Stimulated activated CD4-positive, alpha-beta T cell treated with anti-CD3 and anti-CD28 coated beads, Interleukin-1b, Interleukin-23, amount 100 ng/mL, for 24 hours (primary cell): ENCODE measurements around the gene RAB9A.
A peak's percentile ranks its signal among the peaks of the same experiment; 100 is the strongest.
"Not testable (repeated sequence)": the region's sequence is repeated elsewhere in the genome, so short reads cannot be mapped to it uniquely, and the experiment has no call there.

Experiments
- DNase-seq, 4 experiments: peaks; one replicate each; pipeline ENCODE4 v3.0.0-alpha.2; 2020; ENCODE audit warnings: low read depth in 4 of 4, low spot score in 1 of 4

Gene RAB9A

GRCh38 chrX:13688958-13689740 lies at the start of gene RAB9A:
TSS of gene RAB9A (plus strand) at chrX:13689128. CDS start at chrX:13708747, 19,619 bp downstream.
- DNase-seq: peak; percentile 54 to 81 (median 70)

- not testable (repeated sequence) for DNase-seq
Measured at GRCh38 chrX:13641684-13642083, 47.2 kb upstream of the RAB9A start.

DNA sequence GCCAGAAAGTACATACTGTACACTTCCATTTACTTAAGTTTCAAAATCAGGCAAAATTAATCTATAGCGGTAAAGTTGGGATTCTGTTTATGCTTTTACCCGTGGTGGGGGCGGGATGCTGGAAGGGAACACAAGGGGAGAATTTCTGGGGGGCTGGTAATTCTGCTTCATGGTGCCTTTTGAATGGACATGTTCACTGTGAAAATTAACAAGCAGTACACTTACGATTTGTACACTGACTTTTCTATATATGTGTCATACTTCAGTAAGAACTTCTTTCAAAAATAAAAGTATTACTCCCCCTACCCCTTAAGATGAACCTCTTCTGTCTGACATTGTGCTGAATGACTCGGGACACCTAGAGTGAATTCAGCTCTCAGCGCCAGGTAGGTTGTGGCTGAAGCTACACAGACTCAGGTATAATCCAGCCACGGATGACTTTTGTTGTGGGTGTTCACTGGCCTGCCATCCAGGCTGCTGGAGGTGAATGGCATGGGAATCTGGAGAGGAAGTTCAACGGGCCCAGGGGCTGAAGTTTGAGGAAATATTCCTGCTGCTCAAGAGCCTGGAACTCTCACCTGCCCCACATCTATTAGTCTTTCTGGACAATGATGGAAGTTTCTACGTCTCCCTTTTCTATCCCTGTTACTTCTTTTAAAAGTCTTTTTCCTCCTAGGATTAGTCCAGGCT lies 43.3 kb upstream of the RAB9A start:
- no peak for DNase-seq

- peak in 1 of 4 experiments; percentile 5 for DNase-seq
Measured at GRCh38 chrX:13646154-13646549, 42.8 kb upstream of the RAB9A start.

- DNase-seq: peak in 3 of 4 experiments; percentile 18 to 39 (median 23)
Measured at GRCh38 chrX:13647709-13648212, 41.2 kb upstream of the RAB9A start.

GRCh38 chrX:13648336-13648735 lies 40.6 kb upstream of the RAB9A start:
- not testable (repeated sequence) for DNase-seq

- DNase-seq: no peak
Measured at GRCh38 chrX:13649838-13650237, 39.1 kb upstream of the RAB9A start.

- no peak for DNase-seq
Measured at GRCh38 chrX:13650318-13650717, 38.6 kb upstream of the RAB9A start.

GRCh38 chrX:13651150-13651549 lies 37.8 kb upstream of the RAB9A start:
- DNase-seq: no peak

GRCh38 chrX:13652287-13652793 lies 36.6 kb upstream of the RAB9A start:
- DNase-seq: no peak

DNA sequence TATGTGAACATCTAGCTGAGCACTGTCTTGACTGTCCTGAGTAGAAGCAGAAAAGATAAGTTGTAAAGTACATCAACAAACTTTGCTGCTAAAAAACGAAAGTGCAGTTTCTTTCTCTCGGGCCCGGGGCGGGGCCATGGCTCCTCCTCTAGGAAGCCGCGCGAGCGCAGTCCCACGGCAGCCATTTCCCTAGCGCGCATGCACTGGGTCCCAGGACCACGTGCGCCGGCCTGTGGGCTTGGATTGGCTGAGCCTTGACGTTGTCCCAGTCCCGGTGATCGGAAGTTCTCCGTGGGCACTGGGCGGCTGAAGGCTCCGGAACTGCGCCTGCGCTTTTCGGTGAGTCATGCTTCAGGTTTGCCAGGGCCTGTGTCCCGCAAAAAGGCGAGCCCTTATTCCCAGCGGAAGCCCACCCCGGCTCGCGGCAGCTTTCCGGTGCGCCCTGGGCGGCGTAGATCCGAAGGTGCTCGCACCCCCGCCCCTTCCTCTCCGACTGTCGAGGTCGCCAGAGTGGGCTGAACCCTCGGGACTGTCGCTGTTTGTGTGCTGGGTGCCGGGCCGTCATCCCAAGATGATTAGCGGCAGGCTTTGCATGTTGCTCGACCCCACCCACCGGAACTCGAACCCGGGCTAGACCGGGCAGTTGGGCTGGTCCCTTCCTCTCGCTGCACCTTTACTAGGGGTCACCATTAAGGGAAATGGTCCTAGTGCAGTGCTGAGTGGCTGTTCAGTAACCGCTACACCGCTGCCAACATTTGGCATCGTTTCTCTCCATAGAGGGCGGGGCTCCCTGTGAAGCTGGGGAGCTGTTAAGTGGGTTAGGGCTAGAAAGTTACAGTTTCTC lies 35.9 kb upstream of the RAB9A start, which contains the start of gene TCEANC:
Gene TCEANC, plus strand, starts transcription at position 292 of the 844 bp plus-strand sequence. CDS start 9,368 bp downstream, outside the sequence.
- DNase-seq: peak; percentile 59 to 88 (median 85)

DNA sequence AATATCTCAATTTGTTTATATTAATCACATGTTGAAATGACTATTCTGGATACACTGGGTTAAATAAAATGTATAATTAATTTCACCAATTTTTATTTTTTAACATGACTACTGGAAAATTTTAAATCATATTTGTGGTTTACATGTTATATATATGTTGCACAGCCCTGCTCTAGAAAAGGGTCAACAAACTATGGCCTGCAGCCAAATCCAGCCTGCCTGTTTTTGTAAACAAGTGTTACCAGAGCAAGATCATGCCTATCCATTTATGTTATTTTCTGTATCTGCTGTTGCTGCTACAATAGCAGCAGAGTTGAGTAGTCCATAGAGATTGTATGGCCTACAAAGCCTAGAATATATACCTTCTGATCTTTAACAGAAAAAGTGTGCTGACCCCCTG lies 34.8 kb upstream of the RAB9A start:
- no peak for DNase-seq

DNA sequence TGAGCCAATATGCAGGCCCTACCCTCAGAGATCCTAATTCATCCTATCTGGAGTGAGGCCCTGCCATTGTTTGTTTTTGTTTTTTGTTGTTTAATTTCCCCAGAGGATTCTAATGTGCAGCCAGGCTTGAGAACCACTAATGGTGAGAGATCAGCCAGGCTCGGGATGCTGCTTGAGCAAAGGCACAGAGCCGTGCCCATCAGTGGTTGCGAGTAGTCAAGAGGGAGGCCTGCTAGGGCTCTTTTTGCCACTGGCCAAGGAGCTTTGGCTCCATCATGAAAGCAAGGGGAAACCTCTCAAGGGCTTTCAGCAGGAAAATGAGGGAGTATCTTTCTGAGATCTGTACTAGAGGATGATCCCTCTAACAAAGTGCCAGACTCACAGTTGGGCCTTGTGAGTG lies 33.3 kb upstream of the RAB9A start:
- no peak for DNase-seq

GRCh38 chrX:13658602-13659001 lies 30.3 kb upstream of the RAB9A start:
- DNase-seq: no peak

- DNase-seq: no peak
Measured at GRCh38 chrX:13659063-13659462, 29.9 kb upstream of the RAB9A start.

DNA sequence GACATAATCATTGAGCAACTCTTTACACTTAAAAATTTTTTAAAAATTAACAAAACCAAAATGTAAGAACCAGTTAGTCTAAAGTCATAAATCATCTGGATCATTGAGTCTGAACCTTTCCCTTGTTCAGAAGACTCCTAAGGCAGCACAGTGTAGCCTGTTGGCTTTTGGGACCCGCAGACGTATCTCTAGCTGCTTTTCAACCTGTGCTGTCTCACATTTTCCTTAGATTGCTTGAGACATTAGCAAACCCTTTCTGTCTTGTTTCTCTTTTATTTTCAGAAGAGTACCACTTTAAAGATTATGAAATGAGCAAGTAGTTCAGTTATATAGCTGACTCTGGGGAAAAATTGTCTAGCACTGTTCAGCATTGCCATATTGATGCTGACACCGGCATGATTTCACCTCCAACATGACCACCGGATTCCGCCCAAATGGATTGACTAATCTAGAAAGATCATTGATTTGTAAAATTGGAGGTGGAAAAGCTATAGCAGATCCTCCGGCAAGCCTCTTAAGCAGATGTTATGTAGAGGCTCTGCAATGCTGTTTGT lies 27.1 kb upstream of the RAB9A start:
- DNase-seq: no peak

DNA sequence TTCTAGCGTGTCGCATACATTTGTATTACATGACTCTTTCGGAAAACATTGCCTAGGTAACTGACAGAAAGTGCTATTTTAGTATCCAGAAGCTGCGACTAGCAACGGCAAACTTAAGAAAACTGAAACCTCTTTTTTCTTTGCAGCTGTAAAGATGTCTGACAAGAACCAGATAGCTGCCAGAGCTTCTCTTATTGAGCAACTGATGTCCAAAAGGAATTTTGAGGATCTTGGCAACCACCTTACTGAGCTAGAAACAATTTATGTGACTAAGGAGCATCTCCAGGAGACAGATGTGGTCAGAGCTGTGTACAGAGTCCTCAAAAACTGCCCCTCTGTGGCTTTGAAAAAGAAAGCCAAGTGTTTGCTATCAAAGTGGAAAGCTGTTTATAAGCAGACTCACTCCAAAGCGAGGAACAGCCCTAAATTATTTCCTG lies 26.6 kb upstream of the RAB9A start:
- DNase-seq: no peak

DNA sequence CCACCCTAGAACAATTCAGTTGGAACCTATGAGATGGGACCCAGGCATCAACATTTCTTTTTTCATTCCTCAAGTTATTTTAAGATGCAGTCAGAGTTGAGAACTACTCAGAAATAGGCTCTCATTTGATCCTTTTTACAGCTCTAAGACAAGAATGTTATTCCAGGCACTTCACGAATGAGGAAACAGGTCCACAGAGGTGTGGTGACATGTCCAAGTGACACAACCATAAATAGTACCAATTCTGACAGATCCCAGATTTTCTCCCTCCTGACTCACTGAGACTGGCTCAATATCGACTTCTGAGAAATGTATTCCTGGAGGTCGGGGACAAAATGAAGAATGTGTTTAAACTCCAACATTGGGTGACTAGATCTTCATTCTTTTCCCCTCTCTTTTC lies 24.9 kb upstream of the RAB9A start:
- DNase-seq: no peak

DNA sequence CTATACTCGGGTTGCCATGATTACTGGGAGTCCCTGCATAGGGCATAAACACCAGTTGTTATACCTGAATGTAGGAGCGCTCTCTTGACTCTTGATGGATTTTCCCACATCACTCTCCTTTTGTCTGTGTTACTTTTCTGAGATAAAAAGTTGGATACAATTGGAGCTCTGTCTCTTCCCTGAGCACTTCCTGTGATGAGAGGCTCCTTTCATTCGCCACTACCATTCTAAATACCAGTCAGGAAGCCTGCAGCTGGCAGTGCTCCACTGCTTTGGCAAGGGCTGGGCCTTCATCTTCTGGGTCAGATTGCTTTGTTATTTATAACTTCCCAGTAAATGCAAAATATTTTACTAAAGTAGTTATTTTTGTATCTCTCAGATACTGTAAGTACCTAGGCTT lies 22.1 kb upstream of the RAB9A start:
- DNase-seq: no peak

- no peak for DNase-seq
Measured at GRCh38 chrX:13667919-13668318, 21.0 kb upstream of the RAB9A start.
